ENCODE results near the gene THEMIS.
"Not testable (repeated sequence)": the region's sequence is repeated elsewhere in the genome, so short reads cannot be mapped to it uniquely, and the experiment has no call there.

Gene THEMIS

DNA sequence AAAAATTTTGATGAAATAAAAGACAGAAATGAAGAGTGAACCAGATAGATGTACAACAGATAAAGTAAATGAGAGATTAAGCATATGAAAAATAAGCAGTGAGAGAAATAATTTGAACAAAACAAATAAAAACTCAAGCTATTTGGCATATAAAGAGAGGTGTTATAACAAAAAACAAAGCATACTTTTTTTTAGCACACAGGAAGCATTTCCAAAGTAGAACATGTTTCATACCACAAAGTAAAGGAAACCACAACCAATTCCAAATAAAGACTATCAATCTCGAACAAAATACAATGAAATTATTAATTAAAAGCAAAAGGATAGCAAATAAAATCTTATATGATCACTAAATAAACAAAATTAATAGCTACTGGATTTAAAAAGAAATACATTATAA is 6.8 kb downstream of the THEMIS start:
- Histone ChIP-seq H3K27ac (no peak overlapping the region), H3K36me3 (no peaks in the 10 kb centered on the region), H3K4me3 (ENCODE audit: low read depth, low read length) (no peak overlapping the region)

DNA sequence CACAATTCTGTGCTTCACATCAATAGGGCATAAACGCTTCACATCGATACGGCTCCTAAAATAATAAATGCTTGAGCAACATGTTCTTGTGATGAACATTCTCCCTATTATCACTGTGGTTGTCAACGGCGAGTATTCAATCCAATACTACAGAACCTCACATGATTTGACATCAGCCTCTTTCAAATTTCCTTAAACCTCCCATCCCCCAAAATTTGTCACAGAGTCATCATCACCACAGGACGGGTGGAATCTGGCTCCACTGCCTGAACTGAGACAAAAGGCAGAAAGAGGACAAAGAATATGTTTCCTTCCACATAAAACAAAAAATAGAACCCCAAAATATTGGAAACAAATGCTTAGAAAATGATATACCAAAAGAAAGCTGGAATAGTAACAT is 7.3 kb downstream of the THEMIS start:
- Histone ChIP-seq H3K27me3 (ENCODE audit: insufficient read depth, low read depth, severe bottlenecking) (no peaks in the 10 kb centered on the region), H3K27ac (no peak overlapping the region), H3K9me3 (ENCODE audit: severe bottlenecking) (no peaks in the 10 kb centered on the region), H3K36me3 (no peaks in the 10 kb centered on the region), H3K4me3 (ENCODE audit: low read depth, low read length) (no peak overlapping the region)
- TF ChIP-seq, protein P1, sequence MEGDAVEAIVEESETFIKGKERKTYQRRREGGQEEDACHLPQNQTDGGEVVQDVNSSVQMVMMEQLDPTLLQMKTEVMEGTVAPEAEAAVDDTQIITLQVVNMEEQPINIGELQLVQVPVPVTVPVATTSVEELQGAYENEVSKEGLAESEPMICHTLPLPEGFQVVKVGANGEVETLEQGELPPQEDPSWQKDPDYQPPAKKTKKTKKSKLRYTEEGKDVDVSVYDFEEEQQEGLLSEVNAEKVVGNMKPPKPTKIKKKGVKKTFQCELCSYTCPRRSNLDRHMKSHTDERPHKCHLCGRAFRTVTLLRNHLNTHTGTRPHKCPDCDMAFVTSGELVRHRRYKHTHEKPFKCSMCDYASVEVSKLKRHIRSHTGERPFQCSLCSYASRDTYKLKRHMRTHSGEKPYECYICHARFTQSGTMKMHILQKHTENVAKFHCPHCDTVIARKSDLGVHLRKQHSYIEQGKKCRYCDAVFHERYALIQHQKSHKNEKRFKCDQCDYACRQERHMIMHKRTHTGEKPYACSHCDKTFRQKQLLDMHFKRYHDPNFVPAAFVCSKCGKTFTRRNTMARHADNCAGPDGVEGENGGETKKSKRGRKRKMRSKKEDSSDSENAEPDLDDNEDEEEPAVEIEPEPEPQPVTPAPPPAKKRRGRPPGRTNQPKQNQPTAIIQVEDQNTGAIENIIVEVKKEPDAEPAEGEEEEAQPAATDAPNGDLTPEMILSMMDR (IDR thresholded peaks at IDR 0.05; ENCODE audit: low read depth, low read length): no peak
- DNase-seq: no peak

More for the DNA sequence above, 6.8 kb downstream of the THEMIS start:
- DNase-seq: no peak
- no peaks in the 10 kb centered on the region for H3K9me3 ChIP-seq (ENCODE audit: severe bottlenecking)
- TF ChIP-seq, protein P1 (IDR thresholded peaks at IDR 0.05; ENCODE audit: low read depth, low read length): no peak
- no peaks in the 10 kb centered on the region for H3K27me3 ChIP-seq (ENCODE audit: insufficient read depth, low read depth, severe bottlenecking)

DNA sequence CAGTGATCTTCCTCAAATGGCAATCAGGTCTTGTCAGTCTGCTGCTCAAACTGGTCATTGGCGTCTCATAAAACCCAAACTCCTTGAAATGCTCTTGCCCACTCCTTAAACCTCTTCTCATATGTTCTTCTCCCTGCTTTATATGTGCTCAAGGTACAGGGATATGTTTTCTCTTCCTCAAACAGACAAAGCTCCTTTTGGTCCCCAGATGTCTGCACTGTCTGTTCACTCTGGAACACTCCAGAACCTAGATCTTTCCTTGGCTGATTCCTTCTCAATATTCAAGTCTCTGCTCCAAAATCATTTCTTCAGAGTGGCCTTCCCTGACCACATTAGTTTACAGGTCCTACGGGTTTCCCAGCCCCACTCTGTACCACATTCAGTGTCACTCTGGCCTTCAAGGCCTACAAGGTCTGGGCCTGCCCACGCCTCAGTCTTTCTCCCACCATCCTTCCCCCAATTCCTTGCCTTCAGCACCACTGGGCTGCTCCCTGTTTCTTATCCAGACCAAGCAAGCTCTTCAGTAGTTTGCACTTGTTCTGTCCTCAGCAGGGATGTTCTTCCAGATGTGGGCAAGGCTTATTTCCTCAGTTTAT is 9.0 kb downstream of the THEMIS start:
- Histone ChIP-seq H3K27me3 (ENCODE audit: insufficient read depth, low read depth, severe bottlenecking) (no peaks in the 10 kb centered on the region), H3K4me3 (ENCODE audit: low read depth, low read length) (no peak overlapping the region), H3K9me3 (ENCODE audit: severe bottlenecking) (no peaks in the 10 kb centered on the region), H3K27ac (no peak overlapping the region), H3K36me3 (no peaks in the 10 kb centered on the region)
- TF ChIP-seq, protein P1 (IDR thresholded peaks at IDR 0.05; ENCODE audit: low read depth, low read length): no peak
- DNase-seq: no peak

DNA sequence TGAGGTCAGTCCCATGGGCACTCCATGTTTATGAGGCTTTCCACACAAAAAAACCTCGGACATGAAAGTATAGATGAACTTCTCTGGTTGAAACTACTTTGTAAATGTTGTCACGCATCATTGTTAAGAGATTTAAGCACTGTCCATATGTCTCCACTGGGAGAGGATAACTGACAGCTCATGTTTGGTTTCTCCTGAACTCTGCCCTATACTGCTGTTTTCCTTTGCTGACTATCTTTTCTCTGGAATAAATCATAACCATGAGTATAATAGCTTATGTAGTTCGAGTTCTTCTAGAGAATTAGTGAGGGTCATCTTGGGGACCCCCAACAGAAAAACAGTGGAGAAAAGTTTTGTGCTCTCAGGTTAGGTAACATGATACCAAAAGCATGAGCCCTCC is 14.3 kb downstream of the THEMIS start:
- TF ChIP-seq, protein P1 (IDR thresholded peaks at IDR 0.05; ENCODE audit: low read depth, low read length): no peak
- no peaks in the 10 kb centered on the region for H3K27me3 ChIP-seq (ENCODE audit: insufficient read depth, low read depth, severe bottlenecking)
- no peak overlapping the region for H3K27ac ChIP-seq
- no peaks in the 10 kb centered on the region for H3K9me3 ChIP-seq (ENCODE audit: severe bottlenecking)
- H3K36me3 ChIP-seq: no peaks in the 10 kb centered on the region
- no peak overlapping the region for H3K4me3 ChIP-seq (ENCODE audit: low read depth, low read length)
- no peak for DNase-seq

DNA sequence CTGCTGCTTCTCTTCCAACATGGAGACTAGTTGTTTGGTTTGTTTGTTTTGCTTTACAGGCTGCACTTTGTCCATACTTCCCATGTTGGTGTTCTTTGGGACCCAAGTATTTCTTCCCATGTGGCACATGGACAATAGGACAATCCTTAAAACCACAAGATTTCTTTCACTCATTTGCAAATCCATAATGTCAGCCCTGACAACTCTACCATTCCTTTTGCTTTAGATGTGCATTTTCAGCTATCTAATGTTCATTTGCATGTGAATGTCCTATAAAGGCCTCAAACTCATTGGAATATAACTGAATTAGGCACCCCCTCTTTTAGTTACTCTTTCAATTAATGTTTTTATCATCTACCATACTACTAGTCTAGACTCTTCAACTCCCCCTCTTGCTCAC is 16.7 kb downstream of the THEMIS start:
- TF ChIP-seq, protein P1 (IDR thresholded peaks at IDR 0.05; ENCODE audit: low read depth, low read length): no peak
- H3K36me3 ChIP-seq: no peaks in the 10 kb centered on the region
- H3K27ac ChIP-seq: no peak overlapping the region
- H3K4me3 ChIP-seq (ENCODE audit: low read depth, low read length): no peak overlapping the region
- DNase-seq: no peak
- no peaks in the 10 kb centered on the region for H3K9me3 ChIP-seq (ENCODE audit: severe bottlenecking)
- H3K27me3 ChIP-seq (ENCODE audit: insufficient read depth, low read depth, severe bottlenecking): no peaks in the 10 kb centered on the region

DNA sequence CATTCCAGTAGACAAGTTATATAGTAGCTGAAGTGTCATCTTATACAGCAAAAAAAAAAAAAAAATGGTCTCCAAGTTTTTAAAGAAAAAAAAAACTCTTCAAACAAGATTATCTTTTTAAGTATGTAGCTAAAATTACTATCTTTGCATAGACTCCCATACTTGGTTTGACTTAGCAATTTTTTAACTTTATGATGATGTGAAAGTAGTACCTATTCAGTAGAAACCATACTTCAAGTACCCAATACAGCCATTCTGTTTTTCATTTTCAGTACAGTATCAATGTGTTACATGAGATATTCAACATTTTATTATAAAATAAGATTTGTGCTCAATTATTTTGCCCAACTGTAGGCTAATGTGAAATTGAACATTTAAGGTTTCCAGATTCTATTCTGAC is 18.9 kb downstream of the THEMIS start:
- not testable (repeated sequence) for DNase-seq; H3K36me3 ChIP-seq; H3K27me3 ChIP-seq (ENCODE audit: insufficient read depth, low read depth, severe bottlenecking); H3K4me3 ChIP-seq (ENCODE audit: low read depth, low read length); H3K27ac ChIP-seq; H3K9me3 ChIP-seq (ENCODE audit: severe bottlenecking)

Data from WERI-Rb-1 (cell line).